CD4-positive, alpha-beta T cell treated with Interleukin-6 at 100 ng/mL for 8 hours (primary cell): ENCODE measurements around the gene KLF13.

ENCODE experiments used
- DNase-seq: peaks from one replicate; pipeline ENCODE4 v3.0.0-alpha.2; 2020; ENCODE audit warnings: mixed read lengths, low spot score

The KLF13 gene

DNA sequence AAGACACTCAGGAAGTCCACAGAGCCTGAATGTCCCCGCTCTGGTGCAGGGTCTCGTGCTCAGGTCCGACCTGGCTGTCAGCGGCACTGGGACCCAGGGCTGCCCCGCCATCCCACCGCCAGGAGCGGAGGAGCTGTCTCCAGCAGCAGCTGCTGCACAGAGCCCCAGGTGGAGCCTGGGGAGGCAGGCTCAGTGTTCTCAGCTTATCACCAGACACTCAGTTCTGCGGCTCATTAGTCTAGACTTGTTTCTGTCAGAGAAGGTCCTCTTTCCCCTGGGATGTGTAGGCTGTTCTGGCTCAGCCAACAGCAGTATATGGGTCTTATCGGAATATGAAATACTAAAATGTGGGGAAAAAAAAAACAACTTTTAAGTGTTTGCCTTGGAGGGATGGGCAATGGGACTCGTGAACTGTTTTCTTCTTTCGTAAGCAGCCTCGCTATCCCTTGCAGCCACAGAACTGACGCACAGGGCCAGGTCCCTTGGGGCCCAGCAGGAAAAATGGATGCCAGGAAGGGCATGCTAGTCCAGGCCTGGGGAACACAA, 75.9 kb downstream of the KLF13 start:
- DNase-seq, result no peak

DNA sequence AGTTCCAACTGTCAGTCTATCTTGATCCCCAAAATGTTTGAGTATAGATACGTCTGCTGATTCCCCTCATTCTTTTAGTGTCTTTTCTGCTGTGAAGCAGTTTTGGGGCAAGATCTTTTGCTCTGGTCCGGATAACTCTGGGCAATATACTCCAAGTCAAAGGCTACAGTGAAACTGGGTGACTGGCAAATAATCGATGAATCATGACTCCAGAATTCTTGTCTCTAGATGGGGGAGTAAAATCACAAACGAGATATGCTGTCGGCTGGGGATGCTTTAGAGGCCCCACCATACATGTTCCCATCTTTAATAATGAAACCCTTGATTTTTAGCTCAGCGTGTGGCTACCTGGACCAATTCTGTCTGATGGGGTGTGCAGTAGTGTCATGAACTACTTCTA, 76.5 kb downstream of the KLF13 start:
- DNase-seq, result no peak

DNA sequence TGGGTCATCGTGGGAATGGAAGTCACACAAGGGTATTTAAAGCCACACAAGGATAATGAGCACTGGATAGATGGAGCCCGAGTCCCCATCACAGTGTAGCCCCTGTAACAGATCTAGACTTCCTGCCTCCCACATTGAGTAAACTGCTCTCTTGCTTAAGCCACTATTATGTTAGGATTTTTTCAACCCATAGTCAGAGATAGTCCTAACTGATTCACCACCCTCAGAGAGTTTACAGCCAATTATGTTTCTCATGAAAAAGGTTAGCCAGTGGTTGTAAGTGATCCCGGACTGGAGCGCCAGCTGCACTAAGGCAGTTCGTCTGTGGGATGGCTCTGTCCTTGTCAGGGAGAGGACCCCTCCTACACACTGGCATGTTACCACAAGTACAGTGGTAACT, 77.0 kb downstream of the KLF13 start:
- DNase-seq, result no peak

DNA sequence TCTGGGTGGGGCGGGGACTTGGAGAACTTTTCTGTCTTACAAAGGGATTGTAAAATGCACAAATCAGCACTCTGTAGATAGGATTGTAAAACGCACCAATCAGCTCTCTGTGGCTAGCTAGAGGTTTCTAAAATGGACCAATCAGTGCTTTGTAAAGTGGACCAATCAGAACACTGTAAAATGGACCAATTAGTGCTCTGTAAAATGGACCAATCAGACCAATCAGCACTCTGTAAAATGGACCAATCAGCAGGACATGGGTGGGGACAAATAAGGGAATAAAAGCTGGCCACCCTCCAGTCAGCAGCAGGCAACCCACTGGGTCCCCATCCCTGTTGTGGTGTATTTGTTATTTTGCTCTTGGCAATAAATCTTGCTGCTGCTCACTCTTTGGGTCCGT, 77.7 kb downstream of the KLF13 start:
- DNase-seq, result no peak

DNA sequence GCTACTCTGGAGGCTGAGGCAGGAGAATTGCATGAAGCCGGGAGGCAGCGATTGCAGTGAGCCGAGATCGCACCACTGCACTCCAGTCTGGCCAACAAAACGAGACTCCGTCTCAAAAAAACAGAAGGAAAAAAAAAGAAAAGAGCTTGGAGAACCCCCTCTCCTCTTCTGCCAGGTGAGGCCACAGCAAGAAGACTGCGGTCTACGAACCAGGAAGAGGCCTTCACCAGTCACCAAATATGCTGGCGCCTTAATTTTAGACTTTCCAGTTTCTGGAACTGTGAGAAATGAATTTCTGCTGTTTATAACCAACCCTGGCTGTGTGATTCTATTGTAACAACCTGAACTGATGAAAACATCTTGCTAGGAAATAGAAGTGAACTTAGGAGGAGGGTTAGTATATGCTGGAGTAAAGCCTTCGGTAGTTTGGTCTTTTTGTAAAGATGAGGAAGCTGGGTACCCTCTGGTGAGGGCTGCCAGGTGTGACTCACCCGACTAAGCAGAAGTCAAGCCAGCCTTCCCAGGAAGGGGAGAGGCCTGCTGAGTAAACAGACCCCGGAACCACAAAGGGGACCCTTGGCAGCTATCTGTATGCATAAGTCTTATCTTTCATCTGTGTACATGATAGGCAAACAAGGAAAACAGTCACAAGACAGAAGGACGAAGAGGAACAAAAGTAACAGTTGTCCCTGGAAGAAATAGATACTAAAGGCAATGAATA, 78.7 kb downstream of the KLF13 start:
- DNase-seq, result no peak

DNA sequence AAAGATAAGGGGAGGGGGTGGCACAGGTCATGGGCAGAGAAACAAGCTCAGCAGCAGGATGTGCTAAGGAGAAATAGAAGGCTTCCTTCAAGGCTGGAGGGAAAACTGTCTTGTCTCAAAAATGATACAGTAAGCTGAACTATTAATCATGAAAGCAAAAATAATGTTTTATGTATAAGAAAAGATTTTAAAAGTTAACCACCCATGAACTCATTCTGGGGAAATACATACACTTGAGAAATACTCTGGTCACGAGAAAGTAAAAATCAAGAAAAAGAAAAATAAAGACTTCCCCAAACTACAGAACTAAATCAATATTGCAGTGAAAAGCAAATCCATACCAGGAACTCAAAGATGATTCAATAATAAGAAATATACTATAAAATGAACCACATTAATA, 80.7 kb downstream of the KLF13 start:
- no peak for DNase-seq

DNA sequence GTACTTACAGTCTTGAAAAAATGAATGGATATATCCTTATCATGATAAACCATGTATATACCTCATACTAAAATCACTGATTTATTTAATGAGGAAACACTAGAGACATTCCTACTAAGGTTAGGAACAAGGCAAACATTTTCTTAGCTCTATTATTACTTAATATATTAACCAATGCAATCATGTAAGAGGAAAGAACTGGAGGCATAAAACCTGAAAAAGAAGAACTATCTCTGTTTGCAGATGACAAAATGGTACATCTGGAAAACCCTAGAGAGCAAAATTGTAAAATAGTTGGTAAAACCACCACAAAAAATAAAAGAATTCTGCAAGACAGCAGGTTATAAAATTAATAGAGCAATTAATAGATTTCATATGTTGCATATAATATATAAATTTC, 81.2 kb downstream of the KLF13 start:
- DNase-seq, result no peak

DNA sequence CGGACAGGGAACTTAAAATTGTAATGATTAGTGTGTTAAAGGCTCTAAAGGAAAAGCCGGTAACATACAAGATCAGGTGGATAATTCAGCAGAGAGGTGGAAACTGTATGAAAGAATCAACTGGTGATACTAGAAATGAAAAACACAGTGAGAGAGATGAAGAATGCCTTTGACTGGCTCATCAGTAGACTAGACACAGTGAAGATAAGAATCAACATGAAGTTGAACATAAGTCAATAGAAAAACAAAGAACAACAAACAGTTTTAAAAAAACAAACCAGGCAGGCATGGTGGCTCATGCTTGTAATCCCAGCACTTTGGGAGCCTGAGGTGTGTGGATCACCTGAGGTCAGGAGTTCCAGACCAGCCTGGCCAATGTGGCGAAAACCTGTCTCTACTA, 82.1 kb downstream of the KLF13 start:
- DNase-seq, result no peak

DNA sequence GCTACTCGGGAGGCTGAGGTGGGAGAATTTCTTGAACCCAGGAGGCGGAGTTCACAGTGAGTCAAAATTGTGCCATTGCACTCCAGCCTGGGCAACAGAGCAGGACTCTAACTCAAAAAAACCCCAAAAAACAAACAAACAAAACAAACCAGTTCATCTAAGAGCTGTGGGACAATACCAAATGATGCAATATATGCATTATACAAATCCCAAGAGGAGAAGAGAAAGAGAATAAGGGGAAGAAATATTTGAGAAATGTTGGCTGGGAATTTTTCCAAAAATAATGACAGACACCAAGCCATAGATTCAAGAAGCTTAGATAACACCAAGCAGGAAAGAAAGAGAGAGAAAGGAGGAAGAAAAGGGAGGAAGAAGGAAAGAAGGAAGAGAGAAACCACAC, 82.5 kb downstream of the KLF13 start:
- DNase-seq, result no peak

DNA sequence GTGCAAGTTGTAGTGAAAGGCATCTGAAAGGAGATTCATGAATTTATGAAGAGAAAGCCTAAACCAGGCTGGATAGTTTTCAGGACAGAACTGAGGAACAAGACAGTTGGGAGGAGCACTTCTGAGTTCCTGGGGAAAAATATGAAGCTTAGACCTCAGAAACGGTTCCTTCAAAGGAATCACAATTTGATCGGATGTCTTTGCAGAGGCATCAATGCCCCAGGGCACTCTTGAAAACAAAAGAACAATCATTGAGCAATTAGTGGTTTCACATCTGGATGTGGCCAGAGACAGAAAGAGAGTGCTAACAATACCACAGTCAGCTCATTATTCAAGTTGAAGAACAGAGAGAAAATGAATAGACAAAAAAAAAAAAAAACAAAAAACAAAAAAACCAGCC, 86.2 kb downstream of the KLF13 start:
- DNase-seq, result no peak

DNA sequence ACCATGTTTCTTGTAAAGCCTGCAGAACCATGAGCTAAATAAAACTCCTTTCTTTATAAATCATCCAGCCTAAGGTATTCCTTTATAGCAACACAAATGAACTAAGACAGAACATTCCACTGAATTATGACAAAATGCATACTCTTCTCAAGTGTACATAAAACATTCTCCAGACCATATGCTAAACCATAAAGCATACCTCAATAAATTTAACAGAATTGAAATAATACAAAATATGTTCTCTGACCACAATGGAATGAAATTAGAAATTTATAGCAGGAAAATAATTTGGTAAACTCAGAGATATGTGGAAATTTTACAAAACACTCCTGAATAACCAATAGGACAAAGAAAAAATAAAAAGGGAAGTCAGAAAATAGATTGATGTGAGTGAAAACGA, 88.6 kb downstream of the KLF13 start:
- DNase-seq, result no peak

DNA sequence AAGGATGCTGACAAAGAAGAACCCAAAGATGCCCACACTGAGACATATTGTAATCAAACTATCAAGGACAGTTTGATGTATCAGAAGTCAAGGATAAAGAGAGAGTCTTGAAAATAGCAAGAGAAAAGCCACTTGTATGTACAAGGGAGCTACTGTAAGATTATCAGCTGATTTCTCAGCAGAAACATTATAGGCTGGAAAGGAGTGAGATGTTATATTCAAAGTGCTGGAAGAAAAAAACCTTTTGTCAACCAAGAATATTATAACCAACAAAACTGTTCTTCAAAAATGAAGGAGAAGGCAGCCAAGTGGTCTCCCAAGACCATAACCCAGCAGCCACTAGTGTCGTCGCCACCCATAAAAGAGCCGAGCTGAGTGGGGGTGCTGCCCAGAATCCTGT, 93.2 kb downstream of the KLF13 start:
- no peak for DNase-seq

DNA sequence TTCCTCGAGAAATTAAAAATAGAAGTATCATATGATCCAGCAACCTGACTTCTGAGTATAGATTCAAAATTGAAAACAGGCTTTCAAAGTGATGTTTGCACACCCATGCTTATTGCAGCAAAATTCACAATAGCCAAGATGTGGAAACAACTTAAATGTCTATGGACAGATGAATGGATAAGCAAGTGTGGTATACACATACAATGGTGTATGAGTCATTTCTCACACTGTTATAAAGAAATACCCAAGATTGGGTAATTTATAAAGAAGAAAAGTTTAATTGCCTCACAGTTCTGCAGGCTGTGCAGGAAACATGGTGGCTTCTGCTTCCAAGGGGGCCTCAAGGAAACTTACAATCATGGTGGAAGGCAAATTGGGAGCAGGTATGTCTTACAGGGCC, 100.8 kb downstream of the KLF13 start:
- DNase-seq, result no peak
